Thyroid gland (tissue), 4 donors: ENCODE data around the gene SLC2A9.

Source experiments
- CTCF ChIP-seq, 6 experiments: fragments of 200-600 bp in 3 of 6; fragments of 450-650 bp in 3 of 6; sonication (generic) in 3 of 6; IDR thresholded peaks; one replicate each; pipeline ENCODE4 v1.5.1; 2016 to 2019; ENCODE audit warnings: antibody characterized with exemption in 6 of 6, mild to moderate bottlenecking in 2 of 6, inconsistent platforms in 1 of 6, moderate library complexity in 1 of 6
- POLR2A ChIP-seq, 2 donors: fragments of 450-650 bp; IDR thresholded peaks; one replicate each; pipeline ENCODE4 v1.6.1; 2017; ENCODE audit warnings: antibody characterized with exemption in 2 of 2, mild to moderate bottlenecking in 2 of 2, moderate library complexity in 1 of 2

GRCh38 chr4:10005632-10006031 lies 15.7 kb downstream of the SLC2A9 start:
- no peak for TF ChIP-seq POLR2A (IDR thresholded peaks at IDR 0.05)
- no peak for TF ChIP-seq CTCF (IDR thresholded peaks at IDR 0.05)
